ENCODE results near the gene MPIG6B.

The MPIG6B gene

DNA sequence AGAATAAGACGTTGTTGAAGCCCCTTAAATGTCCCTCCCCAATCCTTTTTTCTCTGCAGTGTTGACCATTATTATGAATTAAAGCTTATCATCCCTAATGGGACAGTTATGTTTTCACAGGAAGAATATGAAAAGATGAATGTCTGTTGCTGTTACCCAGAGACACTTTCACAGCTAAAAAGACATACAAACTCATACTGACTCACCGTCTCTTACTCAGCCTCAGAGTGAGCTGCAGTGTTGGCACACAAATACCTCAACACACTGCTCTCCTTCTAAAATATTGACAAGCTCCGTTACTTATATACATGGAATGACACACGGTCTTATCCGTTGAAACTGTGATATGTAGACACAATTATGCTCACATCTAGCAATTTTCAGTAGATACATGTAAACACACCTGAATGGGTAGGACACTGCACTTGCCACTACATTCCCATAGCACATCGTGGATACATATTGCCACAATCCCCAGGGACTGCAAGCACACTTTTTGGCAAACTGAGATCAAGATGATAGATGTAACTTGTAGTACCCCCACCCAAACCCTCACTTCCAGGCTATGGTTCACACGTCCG is 29.7 kb downstream of the MPIG6B start:
- no peak overlapping the region for H3K4me3 ChIP-seq (ENCODE audit: low read depth, low read length)
- no peak for DNase-seq (ENCODE audit: low read depth)
- TF ChIP-seq, protein P1, sequence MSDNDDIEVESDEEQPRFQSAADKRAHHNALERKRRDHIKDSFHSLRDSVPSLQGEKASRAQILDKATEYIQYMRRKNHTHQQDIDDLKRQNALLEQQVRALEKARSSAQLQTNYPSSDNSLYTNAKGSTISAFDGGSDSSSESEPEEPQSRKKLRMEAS (IDR thresholded peaks at IDR 0.05; ENCODE audit: low read depth, low read length), result no peak
- TF ChIP-seq, protein P2, sequence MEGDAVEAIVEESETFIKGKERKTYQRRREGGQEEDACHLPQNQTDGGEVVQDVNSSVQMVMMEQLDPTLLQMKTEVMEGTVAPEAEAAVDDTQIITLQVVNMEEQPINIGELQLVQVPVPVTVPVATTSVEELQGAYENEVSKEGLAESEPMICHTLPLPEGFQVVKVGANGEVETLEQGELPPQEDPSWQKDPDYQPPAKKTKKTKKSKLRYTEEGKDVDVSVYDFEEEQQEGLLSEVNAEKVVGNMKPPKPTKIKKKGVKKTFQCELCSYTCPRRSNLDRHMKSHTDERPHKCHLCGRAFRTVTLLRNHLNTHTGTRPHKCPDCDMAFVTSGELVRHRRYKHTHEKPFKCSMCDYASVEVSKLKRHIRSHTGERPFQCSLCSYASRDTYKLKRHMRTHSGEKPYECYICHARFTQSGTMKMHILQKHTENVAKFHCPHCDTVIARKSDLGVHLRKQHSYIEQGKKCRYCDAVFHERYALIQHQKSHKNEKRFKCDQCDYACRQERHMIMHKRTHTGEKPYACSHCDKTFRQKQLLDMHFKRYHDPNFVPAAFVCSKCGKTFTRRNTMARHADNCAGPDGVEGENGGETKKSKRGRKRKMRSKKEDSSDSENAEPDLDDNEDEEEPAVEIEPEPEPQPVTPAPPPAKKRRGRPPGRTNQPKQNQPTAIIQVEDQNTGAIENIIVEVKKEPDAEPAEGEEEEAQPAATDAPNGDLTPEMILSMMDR (IDR thresholded peaks at IDR 0.05; ENCODE audit: low read depth, low read length), result no peak
- TF ChIP-seq POLR2A (IDR thresholded peaks at IDR 0.05; ENCODE audit: extremely low read depth, insufficient read length) (no peak), MYC (IDR thresholded peaks at IDR 0.05; ENCODE audit: low read depth, low read length) (no peak)

DNA sequence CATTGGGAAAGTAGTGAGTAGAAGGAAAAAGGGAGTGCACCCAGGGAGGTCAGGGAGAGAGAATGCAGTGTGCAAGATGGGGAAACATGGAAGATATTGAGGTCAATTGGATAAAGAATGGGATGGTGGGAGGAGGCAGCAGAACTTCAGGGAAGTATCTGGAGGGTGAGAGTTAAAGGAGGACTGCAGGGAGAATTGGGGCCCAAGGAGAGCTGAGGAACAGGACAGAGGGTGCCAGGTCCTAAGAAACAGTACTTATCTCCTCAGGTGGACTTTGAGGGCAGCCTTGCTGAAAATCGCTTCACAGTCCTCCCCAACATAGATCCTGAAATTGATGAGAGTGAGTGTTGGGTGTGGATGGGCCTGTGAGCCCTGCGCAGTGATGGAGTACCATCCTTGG is 35.1 kb downstream of the MPIG6B start:
- no peak for DNase-seq (ENCODE audit: low read depth)
- no peak for TF ChIP-seq POLR2A (IDR thresholded peaks at IDR 0.05; ENCODE audit: extremely low read depth, insufficient read length)
- TF ChIP-seq, protein P2 (IDR thresholded peaks at IDR 0.05; ENCODE audit: low read depth, low read length), result no peak
- no peak overlapping the region for H3K4me3 ChIP-seq (ENCODE audit: low read depth, low read length)

DNA sequence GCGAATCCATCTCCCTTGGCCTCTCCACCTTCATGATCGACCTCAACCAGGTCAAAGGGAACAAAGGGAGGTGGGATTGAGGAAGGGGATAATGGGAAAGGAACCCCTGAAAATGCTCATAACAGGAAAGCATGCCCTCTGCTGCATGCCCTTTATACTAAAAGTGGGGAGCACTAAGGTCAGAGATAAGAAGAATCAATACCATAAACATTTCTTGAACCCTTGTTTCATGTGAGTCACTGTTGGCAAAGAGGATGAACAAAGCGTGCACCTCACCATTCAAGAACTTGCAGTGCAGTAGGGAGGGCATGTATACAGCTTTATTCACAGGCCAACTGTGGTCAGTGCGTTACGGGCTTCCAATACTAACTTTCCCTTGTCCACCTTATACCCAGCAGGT is 37.6 kb downstream of the MPIG6B start:
- no peak for DNase-seq (ENCODE audit: low read depth)
- TF ChIP-seq, protein P2 (IDR thresholded peaks at IDR 0.05; ENCODE audit: low read depth, low read length), result no peak
- TF ChIP-seq, protein P1 (IDR thresholded peaks at IDR 0.05; ENCODE audit: low read depth, low read length), result no peak
- TF ChIP-seq MYC (IDR thresholded peaks at IDR 0.05; ENCODE audit: low read depth, low read length) (no peak), POLR2A (IDR thresholded peaks at IDR 0.05; ENCODE audit: extremely low read depth, insufficient read length) (peak; percentile 6)
- H3K4me3 ChIP-seq (ENCODE audit: low read depth, low read length), result no peak overlapping the region

DNA sequence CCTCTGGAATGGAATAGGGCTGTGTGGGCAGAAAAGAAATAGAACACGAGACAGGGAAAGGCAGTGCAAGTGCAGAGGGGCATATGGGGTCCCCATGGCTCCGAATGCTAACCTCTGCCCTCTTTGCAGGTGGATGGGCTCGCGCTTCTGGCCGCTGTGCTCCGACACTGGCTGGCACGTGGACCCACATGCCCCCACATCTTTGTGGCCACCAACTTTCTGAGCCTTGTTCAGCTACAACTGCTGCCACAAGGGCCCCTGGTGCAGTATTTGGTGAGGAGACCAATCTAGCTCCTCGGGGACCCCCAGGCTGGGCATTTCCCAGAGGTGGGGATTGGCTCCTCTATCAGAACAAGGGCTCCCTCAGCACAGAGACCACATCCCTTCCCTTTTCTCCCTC is 38.2 kb downstream of the MPIG6B start:
- DNase-seq (ENCODE audit: low read depth), result no peak
- TF ChIP-seq, protein P2 (IDR thresholded peaks at IDR 0.05; ENCODE audit: low read depth, low read length), result no peak
- TF ChIP-seq MYC (IDR thresholded peaks at IDR 0.05; ENCODE audit: low read depth, low read length) (no peak), POLR2A (IDR thresholded peaks at IDR 0.05; ENCODE audit: extremely low read depth, insufficient read length) (no peak)
- TF ChIP-seq, protein P1 (IDR thresholded peaks at IDR 0.05; ENCODE audit: low read depth, low read length), result no peak
- no peak overlapping the region for H3K4me3 ChIP-seq (ENCODE audit: low read depth, low read length)

DNA sequence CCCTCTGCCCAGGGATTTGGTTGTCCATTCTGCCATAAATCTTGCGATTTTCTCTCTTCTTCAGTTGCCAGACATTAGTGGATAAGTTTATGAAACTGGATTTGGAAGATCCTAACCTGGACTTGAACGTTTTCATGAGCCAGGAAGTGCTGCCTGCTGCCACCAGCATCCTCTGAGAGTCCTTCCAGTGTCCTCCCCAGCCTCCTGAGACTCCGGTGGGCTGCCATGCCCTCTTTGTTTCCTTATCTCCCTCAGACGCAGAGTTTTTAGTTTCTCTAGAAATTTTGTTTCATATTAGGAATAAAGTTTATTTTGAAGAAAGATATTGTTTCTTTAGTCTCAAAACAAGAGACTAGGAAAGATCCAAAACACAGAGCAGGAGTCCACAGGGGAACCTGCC is 39.2 kb downstream of the MPIG6B start, which contains the start of gene SAPCD1:
Gene SAPCD1 (plus strand): TSS at position 301 of the 400 bp plus-strand sequence. CDS start 399 bp downstream, outside the sequence.
- H3K4me3 ChIP-seq (ENCODE audit: low read depth, low read length), result no peak within 1 kb of the TSS
- TF ChIP-seq, protein P1 (IDR thresholded peaks at IDR 0.05; ENCODE audit: low read depth, low read length), result no peak
- TF ChIP-seq, protein P2 (IDR thresholded peaks at IDR 0.05; ENCODE audit: low read depth, low read length), result no peak
- TF ChIP-seq POLR2A (IDR thresholded peaks at IDR 0.05; ENCODE audit: extremely low read depth, insufficient read length) (no peak), MYC (IDR thresholded peaks at IDR 0.05; ENCODE audit: low read depth, low read length) (no peak)
- no peak for DNase-seq (ENCODE audit: low read depth)

All from NB4 (cell line).